GM21515 (cell line): ENCODE data around the gene PNN.

ENCODE experiments used
- ATAC-seq: cut with Tn5 transposase; IDR thresholded peaks from one replicate; pipeline ENCODE4 v1.9.1; 2021; ENCODE audit not compliant: unreplicated experiment

The PNN gene

DNA sequence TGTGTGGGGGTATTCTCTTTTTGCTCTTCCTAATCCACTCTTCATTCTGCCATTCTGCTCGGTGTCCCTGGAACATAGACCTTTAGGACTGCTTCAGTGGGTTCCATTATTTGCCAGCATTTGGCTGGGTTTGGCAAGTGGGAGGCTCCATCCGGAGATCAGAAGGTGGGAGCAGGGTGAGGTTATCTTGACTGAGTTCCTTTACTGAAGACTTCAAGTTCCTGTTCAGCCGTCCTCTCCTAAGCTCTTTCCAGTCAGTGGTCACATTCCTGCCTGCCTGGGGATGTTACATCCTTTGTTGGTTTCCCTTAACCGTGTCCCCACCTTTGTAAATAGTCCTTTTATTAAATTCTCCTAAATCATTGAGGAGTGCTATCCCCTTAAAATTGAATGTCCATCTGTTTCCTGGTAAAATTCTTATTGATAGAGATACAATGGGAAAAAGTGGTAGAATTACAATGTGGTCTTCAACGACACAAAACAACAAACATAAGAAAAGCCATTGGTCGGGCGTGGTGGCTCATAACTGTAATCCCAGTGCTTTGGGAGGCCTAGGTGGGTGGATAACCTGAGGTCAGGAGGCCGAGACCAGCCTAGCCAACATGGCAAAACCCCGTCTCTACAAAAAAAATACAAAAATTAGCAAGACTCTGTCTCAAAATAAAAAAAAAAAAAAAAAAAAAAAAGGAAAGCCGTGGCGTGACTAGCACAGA, 53.6 kb downstream of the PNN start:
- no peak for ATAC-seq

DNA sequence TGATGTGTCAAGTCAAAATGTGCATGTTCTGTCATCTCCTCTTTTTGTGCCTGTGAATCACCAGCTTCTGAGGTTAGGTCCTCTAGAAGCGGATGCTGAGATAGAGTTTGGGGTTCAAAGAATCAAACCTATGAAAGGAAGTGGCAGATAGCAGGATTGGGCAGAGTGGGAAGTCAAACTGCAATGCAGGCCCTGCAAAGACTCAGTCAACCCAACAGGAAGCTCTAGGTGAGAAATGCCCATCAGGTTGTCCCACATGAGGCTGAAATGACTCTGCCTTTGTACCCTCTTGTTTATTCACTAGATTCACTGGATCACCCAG, 54.1 kb downstream of the PNN start:
- no peak for ATAC-seq

DNA sequence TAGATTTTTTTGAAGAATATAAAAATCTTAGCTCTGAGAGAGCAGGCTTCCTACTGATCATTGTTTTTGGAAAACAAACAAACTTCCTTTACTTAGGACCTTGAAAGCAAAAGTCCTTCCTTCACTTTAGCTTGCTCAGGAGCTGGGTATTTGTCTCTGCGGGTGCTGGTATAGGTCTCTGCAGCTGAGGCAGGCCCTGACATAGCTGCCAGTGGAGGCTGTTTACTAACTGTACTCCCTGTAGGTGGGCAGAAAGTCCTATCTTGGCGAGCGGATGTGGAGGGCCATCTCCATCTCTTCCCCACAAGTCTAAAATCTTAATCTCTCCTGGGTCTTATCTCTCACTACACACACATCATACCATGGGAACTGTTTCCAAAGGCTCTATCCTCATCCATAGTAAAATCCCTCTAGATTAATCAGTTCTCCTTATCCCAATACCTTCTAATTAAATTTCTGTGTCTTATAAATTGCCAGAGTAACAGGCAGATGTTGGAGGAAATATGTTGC, 54.6 kb downstream of the PNN start:
- no peak for ATAC-seq

DNA sequence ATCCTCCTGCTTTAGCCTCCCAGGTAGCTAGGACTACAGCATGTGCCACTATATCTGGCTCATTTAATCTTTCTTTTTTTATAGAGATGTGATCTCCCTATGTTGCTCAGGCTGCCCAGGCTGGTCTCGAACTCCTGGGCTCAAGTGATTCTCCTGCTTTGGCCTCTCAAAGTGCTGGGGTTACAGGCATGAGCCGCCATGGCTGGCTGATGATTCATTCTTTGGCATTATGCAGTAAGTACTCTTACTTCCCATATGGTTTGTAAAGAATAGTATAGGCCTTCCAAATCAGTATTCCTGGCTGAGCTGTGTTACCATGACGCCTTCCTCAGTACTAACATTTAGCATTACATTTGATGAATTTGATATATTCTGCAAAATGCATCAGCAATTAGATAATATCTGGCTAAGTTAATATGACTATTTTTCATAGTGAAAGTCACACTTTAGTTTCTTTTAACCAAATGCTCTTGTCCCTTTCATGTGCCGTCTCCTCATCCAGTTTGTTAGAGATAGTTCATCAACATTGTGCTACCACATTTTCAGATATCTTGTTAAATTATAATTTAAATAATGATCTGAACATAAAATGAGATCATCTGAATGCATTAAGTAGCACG, 55.5 kb downstream of the PNN start:
- no peak for ATAC-seq

DNA sequence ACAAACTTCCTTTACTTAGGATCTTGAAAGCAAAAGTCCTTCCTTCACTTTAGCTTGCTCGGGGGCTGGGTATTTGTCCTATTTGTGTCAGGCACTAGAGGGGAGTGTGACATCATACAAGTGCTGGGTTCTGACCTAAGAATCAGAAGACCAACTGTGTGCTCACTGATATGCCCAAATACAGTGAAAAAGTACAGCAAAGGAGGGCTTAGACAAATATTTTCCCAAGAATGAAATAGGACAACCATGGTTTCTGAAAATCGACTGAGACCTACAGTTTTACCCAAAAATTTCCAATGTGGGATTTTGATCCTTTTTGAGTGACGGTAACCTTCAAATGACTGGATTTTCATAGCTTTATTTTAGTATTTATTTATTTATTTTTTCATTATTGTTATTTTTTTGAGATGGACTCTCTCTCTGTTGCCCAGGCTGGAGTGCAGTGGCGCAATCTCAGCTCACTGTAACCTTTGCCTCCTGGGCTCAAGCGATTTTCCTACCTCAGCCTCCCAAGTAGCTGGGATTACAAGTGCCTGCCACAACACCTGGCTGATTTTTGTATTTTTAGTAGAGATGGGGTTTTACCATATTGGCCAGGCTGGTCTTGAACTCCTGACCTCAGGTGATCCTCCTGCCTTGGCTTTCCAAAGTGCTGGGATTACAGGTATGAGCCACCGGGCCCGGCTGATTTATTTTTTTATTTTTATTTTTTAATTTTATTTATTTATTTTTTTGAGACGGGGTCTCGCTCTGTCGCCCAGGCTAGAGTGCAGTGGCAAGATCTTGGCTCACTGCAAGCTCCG, 56.9 kb downstream of the PNN start:
- ATAC-seq = peak; percentile 74
